VCaP (cell line): ENCODE results near the gene DENND11.

Source experiments
- H3K27ac ChIP-seq: fragments of 450-650 bp; 2 replicates; pipeline ENCODE4 v1.5.1; 2017
- CTCF ChIP-seq: fragments of 450-650 bp; conservative IDR thresholded peaks from 2 replicates; pipeline ENCODE4 v1.5.1; 2017; ENCODE audit warnings: mild to moderate bottlenecking, moderate library complexity

DENND11 gene

GRCh38 chr7:141666071-141666470, 35.9 kb downstream of the DENND11 start:
- no peak overlapping the region for H3K27ac ChIP-seq
- no peak for TF ChIP-seq CTCF

GRCh38 chr7:141665208-141666035, 36.5 kb downstream of the DENND11 start:
- TF ChIP-seq CTCF: no peak
- no peak overlapping the region for H3K27ac ChIP-seq

- no peak for TF ChIP-seq CTCF
- H3K27ac ChIP-seq: no peak overlapping the region; the same call in 1 of the 2 replicates
Measured at GRCh38 chr7:141664450-141664849, 37.5 kb downstream of the DENND11 start.

- peak overlapping the region; percentile 79 for H3K27ac ChIP-seq
- TF ChIP-seq CTCF: 0 out of 2 replicates have a peak, but pooled peaks have one; percentile 3
Measured at GRCh38 chr7:141663081-141663849, 38.7 kb downstream of the DENND11 start.

DNA sequence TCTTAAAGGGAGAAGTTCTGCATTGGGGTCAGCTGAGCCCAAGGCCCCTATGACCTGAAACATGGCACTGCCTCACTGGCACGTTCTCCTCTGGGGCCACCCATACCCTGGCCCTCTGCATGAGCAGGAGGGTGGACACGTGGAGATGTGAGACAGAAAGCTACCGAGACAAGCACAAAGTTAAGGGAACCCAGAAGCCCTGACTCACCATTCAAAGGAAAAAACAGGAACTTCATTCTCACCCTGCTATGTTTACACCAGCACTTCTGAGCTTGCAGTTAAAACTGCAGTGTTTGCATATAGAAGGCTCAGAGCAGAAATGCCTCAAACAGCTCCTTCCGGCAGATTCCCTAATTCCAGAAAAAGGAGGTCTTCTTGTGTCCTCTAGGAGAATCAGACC, 41.7 kb downstream of the DENND11 start:
- H3K27ac ChIP-seq: no peak overlapping the region
- no peak for TF ChIP-seq CTCF

DNA sequence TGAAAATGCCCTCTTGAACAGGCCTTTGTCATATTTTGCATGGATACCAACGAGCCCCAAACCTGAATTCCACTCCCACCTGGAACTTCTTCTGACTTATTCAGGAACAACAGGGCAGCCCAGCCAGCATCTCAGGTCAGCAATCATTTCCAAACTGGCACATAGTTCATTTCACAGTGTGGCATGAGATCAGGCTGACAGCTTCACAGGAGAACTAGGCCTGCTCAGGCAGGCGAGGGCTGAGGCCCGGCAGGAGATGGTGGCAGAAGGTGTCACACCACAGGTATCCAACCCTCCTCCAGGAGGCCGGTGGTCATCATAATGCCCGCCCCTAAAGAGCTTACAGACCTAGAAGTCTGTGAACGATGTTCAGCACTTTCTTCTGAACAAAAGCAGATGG, 42.5 kb downstream of the DENND11 start:
- no peak overlapping the region for H3K27ac ChIP-seq
- TF ChIP-seq CTCF: no peak

- peak overlapping the region; percentile 4; the same call in 1 of the 2 replicates for H3K27ac ChIP-seq
Measured at GRCh38 chr7:141654551-141654950, 47.4 kb downstream of the DENND11 start.

More at GRCh38 chr7:141654551-141654950, 47.4 kb downstream of the DENND11 start:
- TF ChIP-seq CTCF: peak; percentile 91
